Aortic smooth muscle cell (primary cell): Measurements from ENCODE around the gene RBM28. TPM values are rescaled to one million over a fixed set of nuclear protein-coding genes. Genes with fewer than 3 reads are reported as not detected.

ENCODE experiments used
- total RNA-seq: library from RNA; depleted of rRNA; stranded (reverse); fragments of >200 nt; gene quantifications from 2 replicates; pipeline ENCODE4 v1.2.3, GENCODE V29; 2014

RBM28 gene, protein sequence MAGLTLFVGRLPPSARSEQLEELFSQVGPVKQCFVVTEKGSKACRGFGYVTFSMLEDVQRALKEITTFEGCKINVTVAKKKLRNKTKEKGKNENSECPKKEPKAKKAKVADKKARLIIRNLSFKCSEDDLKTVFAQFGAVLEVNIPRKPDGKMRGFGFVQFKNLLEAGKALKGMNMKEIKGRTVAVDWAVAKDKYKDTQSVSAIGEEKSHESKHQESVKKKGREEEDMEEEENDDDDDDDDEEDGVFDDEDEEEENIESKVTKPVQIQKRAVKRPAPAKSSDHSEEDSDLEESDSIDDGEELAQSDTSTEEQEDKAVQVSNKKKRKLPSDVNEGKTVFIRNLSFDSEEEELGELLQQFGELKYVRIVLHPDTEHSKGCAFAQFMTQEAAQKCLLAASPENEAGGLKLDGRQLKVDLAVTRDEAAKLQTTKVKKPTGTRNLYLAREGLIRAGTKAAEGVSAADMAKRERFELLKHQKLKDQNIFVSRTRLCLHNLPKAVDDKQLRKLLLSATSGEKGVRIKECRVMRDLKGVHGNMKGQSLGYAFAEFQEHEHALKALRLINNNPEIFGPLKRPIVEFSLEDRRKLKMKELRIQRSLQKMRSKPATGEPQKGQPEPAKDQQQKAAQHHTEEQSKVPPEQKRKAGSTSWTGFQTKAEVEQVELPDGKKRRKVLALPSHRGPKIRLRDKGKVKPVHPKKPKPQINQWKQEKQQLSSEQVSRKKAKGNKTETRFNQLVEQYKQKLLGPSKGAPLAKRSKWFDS
- total RNA-seq, result 17.6 and 18.2 TPM in 2 replicates

DNA sequence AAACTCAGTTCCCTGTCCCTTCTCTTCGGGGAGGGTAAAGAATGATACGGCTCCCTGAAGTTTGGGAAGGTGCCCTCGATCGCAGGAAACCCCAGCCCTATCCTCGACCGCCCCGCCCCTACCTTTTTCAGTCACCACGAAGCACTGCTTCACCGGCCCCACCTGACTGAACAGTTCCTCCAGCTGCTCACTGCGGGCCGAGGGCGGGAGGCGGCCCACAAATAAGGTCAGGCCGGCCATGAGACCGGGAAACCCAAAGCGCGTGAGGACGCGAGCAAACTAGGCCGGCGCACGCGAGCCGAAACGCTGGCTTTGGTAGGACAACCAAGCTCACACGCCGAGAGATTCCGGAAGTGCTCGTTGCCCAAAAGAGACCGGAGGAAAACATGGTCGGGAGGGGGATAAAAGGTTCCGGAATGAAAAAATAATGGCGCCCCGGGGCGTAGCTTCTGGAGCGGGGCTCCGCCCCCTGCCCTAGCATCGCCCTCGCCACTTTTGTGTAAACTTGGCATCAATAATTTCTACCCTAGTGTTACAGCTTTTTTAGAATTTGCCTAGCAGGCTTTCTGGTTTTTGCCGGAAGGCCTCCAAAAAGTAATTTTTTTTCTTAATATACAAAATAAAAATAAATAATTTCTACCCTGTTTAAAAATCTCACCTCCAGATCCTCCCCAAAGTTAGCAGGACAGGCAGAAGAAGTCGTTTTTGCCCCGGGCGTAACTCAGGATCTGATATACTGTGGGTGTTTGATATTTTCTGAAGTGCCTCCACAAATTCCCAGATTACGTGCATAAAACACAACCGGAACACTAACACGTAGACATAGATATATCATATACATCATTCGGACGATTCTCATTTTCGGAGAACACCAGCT lies at the start of gene RBM28:
TSS of gene RBM28 (minus strand) at position 355 of the 877 bp plus-strand sequence. CDS start at position 240, 115 bp downstream.

GRCh38 chr7:128361411-128362379 lies 18.0 kb upstream of the RBM28 start, which contains the start of gene PRRT4:
PRRT4 (minus strand) TSS chr7:128361690.

Other genes starting within 250 kb of the RBM28 start
- gene LEP, start 102.6 kb downstream of the RBM28 start, total RNA-seq, result not detected in 2 replicates
- under 0.01 and 0.06 TPM in 2 replicates for gene PRRT4, start 17.8 kb upstream of the RBM28 start, total RNA-seq
- 35.1 and 38.3 TPM in 2 replicates for gene IMPDH1, start 66.1 kb upstream of the RBM28 start, total RNA-seq
- 8.5 and 9.1 TPM in 2 replicates for gene HILPDA, start 112.0 kb upstream of the RBM28 start, total RNA-seq
- gene METTL2B, start 132.8 kb upstream of the RBM28 start, total RNA-seq, result 34.7 and 37.9 TPM in 2 replicates